ENCODE data around the gene KAT8. TPM values are rescaled to one million over a fixed set of nuclear protein-coding genes. Genes with fewer than 3 reads are reported as not detected.

The KAT8 gene
- total and polyA plus RNA-seq, 4 donors, result 15.9 to 37.4 (median 19.6) TPM

- Histone ChIP-seq H3K9ac (ENCODE audit: low read depth in 1 of 2, low read length in 2 of 2) (peak overlapping the region in 1 of 2 donors; percentile 85), H3K27ac (ENCODE audit: low read depth in 1 of 2, low read length in 2 of 2) (peak overlapping the region; percentile 91 to 96), H3K36me3 (ENCODE audit: control insufficient read depth in 4 of 4, insufficient read depth in 3 of 4, low read depth in 1 of 4, low read length in 3 of 4) (peaks cover 8 to 18% (median 13%) of the 10 kb centered on the region in 4 donors), H3K4me1 (ENCODE audit: control insufficient read depth in 4 of 4, insufficient read depth in 4 of 4, low read length in 3 of 4) (peaks cover 0 to 19% (median 11%) of the 10 kb centered on the region in 4 donors), H3K9me3 (ENCODE audit: control insufficient read depth in 4 of 4, low read length in 3 of 4) (no peaks in the 10 kb centered on the region), H3K27me3 (ENCODE audit: control insufficient read depth in 4 of 4, insufficient read depth in 4 of 4, low read length in 3 of 4) (no peaks in the 10 kb centered on the region), H3K4me3 (ENCODE audit: low read depth in 1 of 3, low read length in 3 of 3) (peak overlapping the region; percentile 84 to 92 (median 89))
- DNase-seq (ENCODE audit: low spot score), result peak; percentile 60
- peak in 1 of 2 donors; percentile 72 for TF ChIP-seq GABPA (IDR thresholded peaks at IDR 0.05 in 1 of 2, conservative IDR thresholded peaks at IDR 0.05 in 1 of 2)
- no peak for TF ChIP-seq FOXA2 (IDR thresholded peaks at IDR 0.05)
- peak; percentile 90 for TF ChIP-seq HNF4G (IDR thresholded peaks at IDR 0.05)
- no peak for TF ChIP-seq TAF1 (conservative IDR thresholded peaks at IDR 0.05)
- no peak for TF ChIP-seq EGR1 (IDR thresholded peaks at IDR 0.05; ENCODE audit: low read depth in 2 of 2)
- no peak for TF ChIP-seq ZBTB33 (IDR thresholded peaks at IDR 0.05)
- TF ChIP-seq RAD21 (IDR thresholded peaks at IDR 0.05), result peak in 1 of 2 donors; percentile 44
- no peak for TF ChIP-seq CTCF (IDR thresholded peaks at IDR 0.05; ENCODE audit: low read depth, low read length, missing input control)
- TF ChIP-seq NR2F2 (IDR thresholded peaks at IDR 0.05), result peak; percentile 43
- no peak for TF ChIP-seq FOXA1 (IDR thresholded peaks at IDR 0.05)
- peak; percentile 74 for TF ChIP-seq SP1 (IDR thresholded peaks at IDR 0.05)
- peak; percentile 94 to 96 for TF ChIP-seq RXRA (IDR thresholded peaks at IDR 0.05)
- peak in 1 of 2 donors; percentile 71 for TF ChIP-seq JUND (IDR thresholded peaks at IDR 0.05)
- no peak for TF ChIP-seq ATF3 (IDR thresholded peaks at IDR 0.05)
- TF ChIP-seq REST (IDR thresholded peaks at IDR 0.05), result no peak
- TF ChIP-seq MAX (IDR thresholded peaks at IDR 0.05), result no peak
- TF ChIP-seq YY1 (IDR thresholded peaks at IDR 0.05), result no peak
- peak; percentile 96 to 97 for TF ChIP-seq HNF4A (conservative IDR thresholded peaks at IDR 0.05)
- 22% methylated on average over 17 of the region's 17 CpGs for WGBS
These were observed 24.2 kb upstream of the KAT8 start for GRCh38 chr16:31093132-31093703.
